HepG2 (cell line): ENCODE results near the gene RRBP1. TPM values are rescaled to one million over a fixed set of nuclear protein-coding genes. Genes with fewer than 3 reads are reported as not detected.

Source experiments
- ARHGAP35 ChIP-seq: sonication (generic); formaldehyde crosslinking; IDR thresholded peaks from 2 replicates; pipeline ENCODE4 v1.9.0; 2022; ENCODE audit warnings: mild to moderate bottlenecking, inconsistent platforms, moderate library complexity, missing genetic modification reagents, borderline replicate concordance
- CREB1 ChIP-seq, 2 experiments: fragments of 450-650 bp in 1 of 2; IDR thresholded peaks; 2 replicates each; pipeline ENCODE4 v1.6.1; 2016 to 2017; ENCODE audit warnings: control low read depth in 1 of 2, mild to moderate bottlenecking in 1 of 2, missing compliant biosample characterization in 1 of 2, missing genetic modification characterization in 1 of 2
- EED ChIP-seq: sonication (generic); formaldehyde crosslinking; IDR thresholded peaks from 2 replicates; pipeline ENCODE4 v1.5.0; 2020; ENCODE audit warnings: mild to moderate bottlenecking, missing genetic modification reagents
- HIVEP1 ChIP-seq: sonication (generic); formaldehyde crosslinking; IDR thresholded peaks from 2 replicates; pipeline ENCODE4 v1.4.0; 2020; ENCODE audit warnings: mild to moderate bottlenecking, missing genetic modification reagents
- KAT7 ChIP-seq: IDR thresholded peaks from 2 replicates; pipeline ENCODE4 v1.6.1; 2018; ENCODE audit warnings: borderline replicate concordance, missing compliant biosample characterization
- MAFK ChIP-seq, 2 experiments: IDR thresholded peaks in 1 of 2; conservative IDR thresholded peaks in 1 of 2; 2 replicates each; pipeline ENCODE4 v1.6.1; 2011; ENCODE audit warnings: improper control_type of control experiment in 2 of 2, low read length in 2 of 2
- MIER2 ChIP-seq: IDR thresholded peaks from 2 replicates; pipeline ENCODE4 v1.6.1; 2016; ENCODE audit warnings: missing biosample characterization, missing genetic modification reagents
- NR3C1 ChIP-seq: sonication (generic); formaldehyde crosslinking; IDR thresholded peaks from 2 replicates; pipeline ENCODE4 v1.4.0; 2020; ENCODE audit warnings: missing genetic modification reagents
- ONECUT2 ChIP-seq: sonication (generic); formaldehyde crosslinking; IDR thresholded peaks from 2 replicates; pipeline ENCODE4 v1.4.0; 2020; ENCODE audit warnings: missing genetic modification reagents
- PCBP1 ChIP-seq: fragments of 200-400 bp; formaldehyde crosslinking; IDR thresholded peaks from 2 replicates; pipeline ENCODE4 v1.6.1; 2017; ENCODE audit warnings: mild to moderate bottlenecking, low read depth, low read length, borderline replicate concordance
- PITX1 ChIP-seq: sonication (generic); formaldehyde crosslinking; IDR thresholded peaks from 2 replicates; pipeline ENCODE4 v1.5.1; 2020; ENCODE audit warnings: mild to moderate bottlenecking, missing genetic modification reagents
- SOX6 ChIP-seq, 2 experiments: fragments of 450-650 bp in 1 of 2; sonication (generic) in 1 of 2; formaldehyde crosslinking in 1 of 2; IDR thresholded peaks; 2 replicates each; pipeline versions ENCODE4 v1.4.0 to v1.6.1; 2017 to 2020; ENCODE audit warnings: antibody characterized with exemption in 1 of 2, mild to moderate bottlenecking in 1 of 2, missing genetic modification reagents in 1 of 2
- SP2 ChIP-seq: sonication (generic); formaldehyde crosslinking; IDR thresholded peaks from 2 replicates; pipeline ENCODE4 v1.5.1; 2020; ENCODE audit warnings: mild to moderate bottlenecking, missing genetic modification reagents
- SP5 ChIP-seq: IDR thresholded peaks from 2 replicates; pipeline ENCODE4 v1.6.1; 2016; ENCODE audit warnings: low read depth, borderline replicate concordance
- TAF15 ChIP-seq: fragments of 200-400 bp; formaldehyde crosslinking; IDR thresholded peaks from one replicate; pipeline ENCODE4 v1.6.1; 2018; ENCODE audit warnings: mild to moderate bottlenecking, low read depth, low read length; ENCODE audit not compliant: poor library complexity, severe bottlenecking
- TEAD2 ChIP-seq: sonication (generic); formaldehyde crosslinking; IDR thresholded peaks from 2 replicates; pipeline ENCODE4 v1.9.0; 2021; ENCODE audit warnings: missing genetic modification reagents
- TP53 ChIP-seq: sonication (generic); formaldehyde crosslinking; conservative IDR thresholded peaks from 2 replicates; pipeline ENCODE4 v1.4.0; 2020; ENCODE audit warnings: missing genetic modification reagents
- YEATS4 ChIP-seq: sonication (generic); formaldehyde crosslinking; IDR thresholded peaks from 2 replicates; pipeline ENCODE4 v1.4.0; 2020; ENCODE audit warnings: missing genetic modification reagents, borderline replicate concordance
- ZFP82 ChIP-seq: sonication (generic); formaldehyde crosslinking; IDR thresholded peaks from 2 replicates; pipeline ENCODE4 v1.5.1; 2020; ENCODE audit warnings: mild to moderate bottlenecking, missing genetic modification reagents, borderline replicate concordance
- ZNF235 ChIP-seq: sonication (generic); formaldehyde crosslinking; IDR thresholded peaks from 2 replicates; pipeline ENCODE4 v1.8.1; 2023; ENCODE audit warnings: mild to moderate bottlenecking, missing genetic modification reagents, borderline replicate concordance
- ZNF430 ChIP-seq: sonication (generic); formaldehyde crosslinking; IDR thresholded peaks from 2 replicates; pipeline ENCODE4 v1.9.0; 2021; ENCODE audit warnings: mild to moderate bottlenecking, missing genetic modification reagents
- polyA plus RNA-seq, 8 experiments: library from polyadenylated mRNA; depleted of rRNA in 3 of 8; stranded (reverse) in 7 of 8; unstranded in 1 of 8; fragments of >200 nt; fragmentation: Illumina TruSeq in 4 of 8; extraction: Trizol in 4 of 8; gene quantifications; 2 replicates each; pipeline versions ENCODE4 v1.2.1 to v1.2.3, GENCODE V29; 2011 to 2016; ENCODE audit warnings: low read depth in 4 of 8, missing spikeins in 1 of 8, mixed read lengths in 1 of 8; ENCODE audit not compliant: insufficient read depth in 1 of 8
- total RNA-seq, 5 experiments: library from RNA; depleted of rRNA; stranded (reverse); fragments of >200 nt; fragmentation: Illumina TruSeq; extraction: Trizol; gene quantifications; 2 replicates each; pipeline ENCODE4 v1.2.3, GENCODE V29; 2016; ENCODE audit warnings: low read depth in 1 of 5
- TF ChIP-seq, protein P1 (sequence below): sonication (generic); formaldehyde crosslinking; IDR thresholded peaks from 2 replicates; pipeline ENCODE4 v1.8.0; 2022; ENCODE audit warnings: missing genetic modification reagents, low read depth, mild to moderate bottlenecking, borderline replicate concordance
- TF ChIP-seq, protein P2 (sequence below): sonication (generic); formaldehyde crosslinking; IDR thresholded peaks from 2 replicates; pipeline ENCODE4 v1.4.0; 2020; ENCODE audit warnings: missing genetic modification reagents, borderline replicate concordance
- TF ChIP-seq, protein P3 (sequence below): sonication (generic); formaldehyde crosslinking; IDR thresholded peaks from 2 replicates; pipeline ENCODE4 v1.5.0; 2020; ENCODE audit warnings: mild to moderate bottlenecking, missing genetic modification reagents
- TF ChIP-seq, protein P4 (sequence below): sonication (generic); formaldehyde crosslinking; conservative IDR thresholded peaks from 2 replicates; pipeline ENCODE4 v1.4.0; 2020; ENCODE audit warnings: missing genetic modification reagents

Gene RRBP1
- total and polyA plus RNA-seq, 2 of the 13 experiments (the other 11 are each of a cell fraction or from before 2014, with no cell fraction given): 150 to 222 TPM

DNA sequence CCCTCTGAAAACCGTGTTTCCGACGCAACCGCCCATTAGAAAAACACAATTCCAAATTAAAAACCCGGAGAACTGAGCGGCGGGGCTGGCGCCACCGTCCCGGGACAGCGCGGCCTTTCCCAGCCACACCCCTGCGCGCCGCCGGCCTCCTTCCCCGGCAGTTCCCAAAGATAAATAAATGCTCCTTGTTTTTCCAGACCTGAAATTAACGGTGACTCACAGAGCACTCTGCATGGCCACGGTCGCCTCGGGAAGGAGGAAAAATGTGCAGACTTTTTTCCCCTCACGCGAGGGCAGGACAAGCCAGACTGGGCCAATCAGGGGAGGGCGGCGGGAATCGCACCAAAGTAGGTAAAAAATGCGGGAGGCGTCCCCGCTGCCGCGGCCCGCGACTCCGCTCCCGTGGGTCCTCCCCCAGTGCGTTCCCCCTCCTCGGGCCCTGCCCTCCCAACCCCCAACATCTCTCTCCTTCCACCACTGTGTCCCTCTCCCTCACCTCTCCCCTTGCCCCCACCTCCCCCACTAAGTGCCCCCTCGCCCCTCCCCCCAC is 113.0 kb downstream of the RRBP1 start (continued):
- TF ChIP-seq EED: no peak
- no peak for TF ChIP-seq SOX6 (IDR thresholded peaks at IDR 0.05)
- no peak for TF ChIP-seq SOX6 (CRISPR knock-in tag; IDR thresholded peaks at IDR 0.05)
- peak; percentile 98 for TF ChIP-seq PCBP1
- TF ChIP-seq YEATS4 (CRISPR knock-in tag): peak; percentile 72
- TF ChIP-seq MAFK (conservative IDR thresholded peaks at IDR 0.05 in 1 of 2, IDR thresholded peaks at IDR 0.05 in 1 of 2; ENCODE audit: low read length in 2 of 2): no peak
- TF ChIP-seq SP2 (CRISPR knock-in tag): no peak
- no peak for TF ChIP-seq CREB1 (IDR thresholded peaks at IDR 0.05)
- no peak for TF ChIP-seq CREB1 (CRISPR knock-in tag; IDR thresholded peaks at IDR 0.05)
- TF ChIP-seq ZNF235: no peak
- TF ChIP-seq HIVEP1 (CRISPR knock-in tag): 0 out of 2 replicates have a peak, but pooled peaks have one; percentile 47
- peak; percentile 40; the same call in 1 of the 2 replicates for TF ChIP-seq KAT7 (CRISPR knock-in tag)
- TF ChIP-seq TAF15: no peak
- TF ChIP-seq NR3C1 (CRISPR knock-in tag): no peak
- TF ChIP-seq TP53: 0 out of 2 replicates have a peak, but pooled peaks have one; percentile 51
- TF ChIP-seq ONECUT2 (CRISPR knock-in tag): no peak
- TF ChIP-seq, protein P1, sequence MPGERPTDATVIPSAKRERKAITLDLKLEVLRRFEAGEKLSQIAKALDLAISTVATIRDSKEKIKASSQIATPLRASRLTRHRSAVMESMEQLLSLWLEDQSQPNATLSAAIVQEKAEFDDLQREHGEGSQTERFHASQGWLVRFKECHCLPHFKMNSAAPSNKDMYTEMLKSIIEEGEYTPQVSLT: no peak
- TF ChIP-seq, protein P2, sequence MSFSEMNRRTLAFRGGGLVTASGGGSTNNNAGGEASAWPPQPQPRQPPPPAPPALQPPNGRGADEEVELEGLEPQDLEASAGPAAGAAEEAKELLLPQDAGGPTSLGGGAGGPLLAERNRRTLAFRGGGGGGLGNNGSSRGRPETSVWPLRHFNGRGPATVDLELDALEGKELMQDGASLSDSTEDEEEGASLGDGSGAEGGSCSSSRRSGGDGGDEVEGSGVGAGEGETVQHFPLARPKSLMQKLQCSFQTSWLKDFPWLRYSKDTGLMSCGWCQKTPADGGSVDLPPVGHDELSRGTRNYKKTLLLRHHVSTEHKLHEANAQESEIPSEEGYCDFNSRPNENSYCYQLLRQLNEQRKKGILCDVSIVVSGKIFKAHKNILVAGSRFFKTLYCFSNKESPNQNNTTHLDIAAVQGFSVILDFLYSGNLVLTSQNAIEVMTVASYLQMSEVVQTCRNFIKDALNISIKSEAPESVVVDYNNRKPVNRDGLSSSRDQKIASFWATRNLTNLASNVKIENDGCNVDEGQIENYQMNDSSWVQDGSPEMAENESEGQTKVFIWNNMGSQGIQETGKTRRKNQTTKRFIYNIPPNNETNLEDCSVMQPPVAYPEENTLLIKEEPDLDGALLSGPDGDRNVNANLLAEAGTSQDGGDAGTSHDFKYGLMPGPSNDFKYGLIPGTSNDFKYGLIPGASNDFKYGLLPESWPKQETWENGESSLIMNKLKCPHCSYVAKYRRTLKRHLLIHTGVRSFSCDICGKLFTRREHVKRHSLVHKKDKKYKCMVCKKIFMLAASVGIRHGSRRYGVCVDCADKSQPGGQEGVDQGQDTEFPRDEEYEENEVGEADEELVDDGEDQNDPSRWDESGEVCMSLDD (CRISPR knock-in tag): 0 out of 2 replicates have a peak, but pooled peaks have one; percentile 17
- no peak for TF ChIP-seq ZFP82 (CRISPR knock-in tag)
- TF ChIP-seq, protein P3, sequence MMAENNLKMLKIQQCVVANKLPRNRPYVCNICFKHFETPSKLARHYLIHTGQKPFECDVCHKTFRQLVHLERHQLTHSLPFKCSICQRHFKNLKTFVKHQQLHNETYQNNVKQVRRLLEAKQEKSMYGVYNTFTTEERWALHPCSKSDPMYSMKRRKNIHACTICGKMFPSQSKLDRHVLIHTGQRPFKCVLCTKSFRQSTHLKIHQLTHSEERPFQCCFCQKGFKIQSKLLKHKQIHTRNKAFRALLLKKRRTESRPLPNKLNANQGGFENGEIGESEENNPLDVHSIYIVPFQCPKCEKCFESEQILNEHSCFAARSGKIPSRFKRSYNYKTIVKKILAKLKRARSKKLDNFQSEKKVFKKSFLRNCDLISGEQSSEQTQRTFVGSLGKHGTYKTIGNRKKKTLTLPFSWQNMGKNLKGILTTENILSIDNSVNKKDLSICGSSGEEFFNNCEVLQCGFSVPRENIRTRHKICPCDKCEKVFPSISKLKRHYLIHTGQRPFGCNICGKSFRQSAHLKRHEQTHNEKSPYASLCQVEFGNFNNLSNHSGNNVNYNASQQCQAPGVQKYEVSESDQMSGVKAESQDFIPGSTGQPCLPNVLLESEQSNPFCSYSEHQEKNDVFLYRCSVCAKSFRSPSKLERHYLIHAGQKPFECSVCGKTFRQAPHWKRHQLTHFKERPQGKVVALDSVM (CRISPR knock-in tag): no peak
- peak; percentile 22; the same call in 1 of the 2 replicates for TF ChIP-seq SP5 (CRISPR knock-in tag)
- no peak for TF ChIP-seq ARHGAP35 (CRISPR knock-in tag)
- TF ChIP-seq MIER2 (CRISPR knock-in tag): no peak
- TF ChIP-seq ZNF430 (CRISPR knock-in tag): no peak
- TF ChIP-seq TEAD2: no peak
- TF ChIP-seq, protein P4, sequence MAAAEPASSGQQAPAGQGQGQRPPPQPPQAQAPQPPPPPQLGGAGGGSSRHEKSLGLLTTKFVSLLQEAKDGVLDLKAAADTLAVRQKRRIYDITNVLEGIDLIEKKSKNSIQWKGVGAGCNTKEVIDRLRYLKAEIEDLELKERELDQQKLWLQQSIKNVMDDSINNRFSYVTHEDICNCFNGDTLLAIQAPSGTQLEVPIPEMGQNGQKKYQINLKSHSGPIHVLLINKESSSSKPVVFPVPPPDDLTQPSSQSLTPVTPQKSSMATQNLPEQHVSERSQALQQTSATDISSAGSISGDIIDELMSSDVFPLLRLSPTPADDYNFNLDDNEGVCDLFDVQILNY (CRISPR knock-in tag): peak; percentile 56; the same call in 1 of the 2 replicates
- 0 out of 2 replicates have a peak, but pooled peaks have one; percentile 24 for TF ChIP-seq PITX1
